Neuronal stem cell (in vitro differentiated cells): ENCODE measurements around the gene ETV7.

Source experiments
- DNase-seq: peaks from one replicate; pipeline ENCODE4 v3.0.0-alpha.2; 2013; ENCODE audit warnings: low spot score
- H2AFZ ChIP-seq: one replicate; pipeline ENCODE4 v1.6.1; 2013; ENCODE audit warnings: mild to moderate bottlenecking, low read length, inconsistent platforms
- H2AK5ac ChIP-seq: 2 replicates; pipeline ENCODE4 v1.6.1; 2013; ENCODE audit warnings: low read depth, mild to moderate bottlenecking, inconsistent platforms, low read length, moderate library complexity, mixed read lengths
- H2BK120ac ChIP-seq: 2 replicates; pipeline ENCODE4 v1.6.1; 2013; ENCODE audit warnings: low read depth, mild to moderate bottlenecking, inconsistent platforms, low read length, moderate library complexity, mixed read lengths
- H2BK12ac ChIP-seq: one replicate; pipeline ENCODE4 v1.6.1; 2013; ENCODE audit warnings: low read length, inconsistent platforms
- H2BK15ac ChIP-seq: 2 replicates; pipeline ENCODE4 v1.6.1; 2013; ENCODE audit warnings: mild to moderate bottlenecking, low read length, inconsistent platforms, mixed read lengths
- H2BK5ac ChIP-seq: one replicate; pipeline ENCODE4 v1.6.1; 2013; ENCODE audit warnings: inconsistent platforms, mild to moderate bottlenecking, low read length, moderate library complexity
- H3K14ac ChIP-seq: one replicate; pipeline ENCODE4 v1.6.1; 2013; ENCODE audit warnings: low read length, inconsistent platforms
- H3K18ac ChIP-seq: 2 replicates; pipeline ENCODE4 v1.6.1; 2013; ENCODE audit warnings: low read length, inconsistent platforms
- H3K23ac ChIP-seq: 2 replicates; pipeline ENCODE4 v1.6.1; 2013; ENCODE audit warnings: low read depth, mild to moderate bottlenecking, mixed read lengths, low read length, inconsistent platforms; ENCODE audit not compliant: poor library complexity
- H3K27ac ChIP-seq: replicated peaks from 3 replicates; pipeline ENCODE4 v1.5.1; 2013; ENCODE audit warnings: low read length, inconsistent platforms
- H3K27me3 ChIP-seq, 3 experiments: 2 replicates each; pipeline ENCODE4 v1.6.1; 2013; ENCODE audit warnings: low read length in 3 of 3, mild to moderate bottlenecking in 2 of 3, inconsistent platforms in 1 of 3, low read depth in 1 of 3, mixed read lengths in 1 of 3, moderate library complexity in 1 of 3; ENCODE audit not compliant: control insufficient read depth in 3 of 3, insufficient read depth in 3 of 3
- H3K36me3 ChIP-seq, 2 donors: replicated peaks in 1 of 2; 2 replicates each; pipeline ENCODE4 v1.6.1; 2013; ENCODE audit warnings: low read length in 2 of 2; ENCODE audit not compliant: control insufficient read depth in 2 of 2, insufficient read depth in 2 of 2
- H3K4ac ChIP-seq: 2 replicates; pipeline ENCODE4 v1.6.1; 2013; ENCODE audit warnings: inconsistent platforms, mild to moderate bottlenecking, low read length, moderate library complexity
- H3K4me1 ChIP-seq, 2 donors: 1 replicate in 1 of 2; 2 replicates in 1 of 2; pipeline ENCODE4 v1.6.1; 2013; ENCODE audit warnings: low read length in 2 of 2, low read depth in 1 of 2; ENCODE audit not compliant: control insufficient read depth in 2 of 2, insufficient read depth in 1 of 2
- H3K4me2 ChIP-seq: one replicate; pipeline ENCODE4 v1.6.1; 2013; ENCODE audit warnings: mild to moderate bottlenecking, low read length, inconsistent platforms; ENCODE audit not compliant: insufficient read depth, poor library complexity, severe bottlenecking
- H3K4me3 ChIP-seq, 2 donors: 2 replicates each; pipeline ENCODE4 v1.5.1; 2013; ENCODE audit warnings: low read length in 2 of 2, mild to moderate bottlenecking in 2 of 2, inconsistent platforms in 1 of 2, moderate library complexity in 1 of 2
- H3K79me1 ChIP-seq: one replicate; pipeline ENCODE4 v1.6.1; 2013; ENCODE audit warnings: low read depth, mild to moderate bottlenecking, inconsistent platforms, low read length, moderate library complexity
- H3K9ac ChIP-seq: one replicate; pipeline ENCODE4 v1.6.1; 2013; ENCODE audit warnings: mild to moderate bottlenecking, low read depth, low read length, inconsistent platforms; ENCODE audit not compliant: poor library complexity
- H3K9me3 ChIP-seq, 2 donors: replicated peaks in 1 of 2; 2 replicates each; pipeline versions ENCODE3 to v1.6.1; 2013; ENCODE audit warnings: low read length in 2 of 2, mild to moderate bottlenecking in 2 of 2, inconsistent platforms in 1 of 2, low read depth in 1 of 2, mixed read lengths in 1 of 2, moderate library complexity in 1 of 2; ENCODE audit not compliant: control insufficient read depth in 2 of 2, insufficient read depth in 1 of 2
- H4K8ac ChIP-seq: one replicate; pipeline ENCODE4 v1.6.1; 2013; ENCODE audit warnings: low read depth, mild to moderate bottlenecking, inconsistent platforms, low read length, moderate library complexity
- H4K91ac ChIP-seq: one replicate; pipeline ENCODE4 v1.6.1; 2013; ENCODE audit warnings: low read length, low read depth, mild to moderate bottlenecking, inconsistent platforms; ENCODE audit not compliant: poor library complexity
- WGBS, 2 donors: extraction: QIAGEN DNeasy Blood & Tissue Kit; methylation state at CpG; one replicate each; pipeline ENCODE4 v1.1.7; 2013; ENCODE audit warnings: missing lambda C conversion rate in 2 of 2, mixed read lengths in 1 of 2; ENCODE audit not compliant: insufficient read length in 2 of 2, insufficient replicate concordance in 1 of 2; ENCODE audit errors: extremely low coverage in 2 of 2; 5-methylcytosine and 5-hydroxymethylcytosine counted together

Gene ETV7

GRCh38 chr6:36361071-36361470, 26.4 kb downstream of the ETV7 start:
- Histone ChIP-seq H3K9me3 (no peaks in the 10 kb centered on the region), H3K27me3 (peaks cover 0 to 2% (median 0%) of the 10 kb centered on the region in 3 experiments), H2BK15ac (no peak overlapping the region), H2BK12ac (no peak overlapping the region), H4K8ac (no peak overlapping the region), H3K79me1 (no peaks in the 10 kb centered on the region), H3K4me1 (peaks cover 8 to 11% of the 10 kb centered on the region in 2 donors), H3K4ac (no peak overlapping the region), H2BK120ac (no peak overlapping the region), H2AFZ (peak overlapping the region; percentile 81), H4K91ac (no peak overlapping the region), H2BK5ac (no peak overlapping the region), H2AK5ac (no peak overlapping the region), H3K23ac (no peak overlapping the region), H3K36me3 (no peaks in the 10 kb centered on the region), H3K18ac (no peak overlapping the region), H3K27ac (no peak overlapping the region), H3K14ac (no peak overlapping the region), H3K4me3 (no peak overlapping the region), H3K9ac (no peak overlapping the region), H3K4me2 (no peak overlapping the region)
- no CpG with 5 or more reads among the region's 11 CpGs for whole genome bisulfite sequencing, 2 donors
- DNase-seq, result no peak

GRCh38 chr6:36360241-36361054, 27.0 kb downstream of the ETV7 start:
- H3K9ac ChIP-seq, result no peak overlapping the region
- H2BK120ac ChIP-seq, result no peak overlapping the region
- H3K4me1 ChIP-seq, result peaks cover 8 to 11% of the 10 kb centered on the region in 2 donors
- H3K4me2 ChIP-seq, result no peak overlapping the region
- no peaks in the 10 kb centered on the region for H3K79me1 ChIP-seq
- no peak overlapping the region for H4K91ac ChIP-seq
- H3K27ac ChIP-seq, result no peak overlapping the region
- H3K9me3 ChIP-seq, result no peaks in the 10 kb centered on the region
- no peak overlapping the region for H2BK12ac ChIP-seq
- DNase-seq, result peak; percentile 85
- H3K23ac ChIP-seq, result no peak overlapping the region
- H2AFZ ChIP-seq, result peak overlapping the region; percentile 81
- no peak overlapping the region for H2BK15ac ChIP-seq
- H3K4ac ChIP-seq, result no peak overlapping the region
- no peak overlapping the region for H3K18ac ChIP-seq
- H3K27me3 ChIP-seq, result peaks cover 0 to 2% (median 0%) of the 10 kb centered on the region in 3 experiments
- H3K36me3 ChIP-seq, result no peaks in the 10 kb centered on the region
- no peak overlapping the region for H2AK5ac ChIP-seq
- no peak overlapping the region for H3K14ac ChIP-seq
- H4K8ac ChIP-seq, result no peak overlapping the region
- H3K4me3 ChIP-seq, result no peak overlapping the region
- WGBS, 2 donors, result no CpG with 5 or more reads among the region's 10 CpGs
- H2BK5ac ChIP-seq, result no peak overlapping the region

GRCh38 chr6:36358226-36358915, 29.1 kb downstream of the ETV7 start:
- H3K4me3 ChIP-seq, result no peak overlapping the region
- no peak overlapping the region for H2BK12ac ChIP-seq
- H3K23ac ChIP-seq, result no peak overlapping the region
- no peak overlapping the region for H3K4ac ChIP-seq
- H3K4me1 ChIP-seq, result peaks cover 8 to 11% of the 10 kb centered on the region in 2 donors
- H4K8ac ChIP-seq, result no peak overlapping the region
- no peaks in the 10 kb centered on the region for H3K36me3 ChIP-seq
- no peak overlapping the region for H3K27ac ChIP-seq
- no peak overlapping the region for H3K18ac ChIP-seq
- no peaks in the 10 kb centered on the region for H3K9me3 ChIP-seq
- H3K79me1 ChIP-seq, result no peaks in the 10 kb centered on the region
- no peak overlapping the region for H3K9ac ChIP-seq
- peak overlapping the region; percentile 74 for H2AFZ ChIP-seq
- H2BK120ac ChIP-seq, result no peak overlapping the region
- H4K91ac ChIP-seq, result no peak overlapping the region
- H3K4me2 ChIP-seq, result no peak overlapping the region
- no peak overlapping the region for H2BK15ac ChIP-seq
- no peak overlapping the region for H3K14ac ChIP-seq
- WGBS, 2 donors, result no CpG with 5 or more reads among the region's 4 CpGs
- no peak overlapping the region for H2AK5ac ChIP-seq
- H3K27me3 ChIP-seq, result peaks cover 0 to 2% (median 0%) of the 10 kb centered on the region in 3 experiments
- no peak for DNase-seq
- H2BK5ac ChIP-seq, result no peak overlapping the region

GRCh38 chr6:36357872-36358225, 29.6 kb downstream of the ETV7 start:
- Histone ChIP-seq H3K79me1 (no peaks in the 10 kb centered on the region), H3K9ac (no peak overlapping the region), H3K4me1 (peaks cover 8 to 11% of the 10 kb centered on the region in 2 donors), H3K27me3 (peaks cover 0 to 2% (median 0%) of the 10 kb centered on the region in 3 experiments), H3K36me3 (no peaks in the 10 kb centered on the region), H3K18ac (peak overlapping the region; percentile 29), H4K91ac (no peak overlapping the region), H2AFZ (peak overlapping the region; percentile 74), H2BK15ac (no peak overlapping the region), H4K8ac (no peak overlapping the region), H3K27ac (no peak overlapping the region), H2BK120ac (no peak overlapping the region), H3K4me2 (no peak overlapping the region), H3K4ac (no peak overlapping the region), H2AK5ac (no peak overlapping the region), H2BK5ac (no peak overlapping the region), H2BK12ac (no peak overlapping the region), H3K23ac (no peak overlapping the region), H3K4me3 (peak overlapping the region in 1 of 2 donors; percentile 24), H3K9me3 (no peaks in the 10 kb centered on the region), H3K14ac (no peak overlapping the region)
- no CpG with 5 or more reads among the region's 3 CpGs for WGBS, 2 donors
- no peak for DNase-seq
